ENCODE results near the gene RYR2. TPM values are rescaled to one million over a fixed set of nuclear protein-coding genes. Genes with fewer than 3 reads are reported as not detected.

The RYR2 gene
- total and polyA plus RNA-seq, 9 of the 15 experiments (the other 6 are each of a cell fraction or from before 2014, with no cell fraction given) = 0.03 to 0.42 (median 0.14) TPM

- no TSS peak for BruUV-seq (replicated peaks)
- 0% methylated on average over 3 of the region's 3 CpGs for WGBS (ENCODE audit: insufficient coverage, low coverage, missing lambda C conversion rate)
- Histone ChIP-seq H3K4me1 (replicated peaks in 1 of 2; ENCODE audit: control insufficient read depth in 2 of 2, insufficient read depth in 2 of 2, low read length in 2 of 2) (no peaks in the 10 kb centered on the region), H3K9me3 (replicated peaks; ENCODE audit: control insufficient read depth, insufficient read depth, low read depth, low read length) (no peaks in the 10 kb centered on the region), H3K27ac (ENCODE audit: extremely low read depth, low read depth, low read length) (no peak overlapping the region), H3K4me2 (ENCODE audit: insufficient read depth, low read length) (no peak overlapping the region), H3K36me3 (ENCODE audit: control insufficient read depth, insufficient read depth, low read length) (no peaks in the 10 kb centered on the region), H2AFZ (ENCODE audit: low read depth, low read length) (no peak overlapping the region), H3K9me1 (ENCODE audit: control insufficient read depth, insufficient read depth, low read length) (no peaks in the 10 kb centered on the region), H3K9ac (ENCODE audit: insufficient read depth in 1 of 2, low read depth in 2 of 2, low read length in 2 of 2) (no peak overlapping the region), H4K20me1 (replicated peaks; ENCODE audit: control insufficient read depth, insufficient read depth, low read length) (no peaks in the 10 kb centered on the region), H3K4me3 (no peak overlapping the region), H3K79me2 (ENCODE audit: control insufficient read depth, insufficient read depth, low read length) (no peaks in the 10 kb centered on the region), H3K27me3 (ENCODE audit: control insufficient read depth in 2 of 2, insufficient read depth in 2 of 2, low read length in 2 of 2) (no peaks in the 10 kb centered on the region)
- ChIA-PET POLR2A (no interaction called here), CTCF (ENCODE audit: low intra/inter-chr PET ratio) (no interaction called here)
- DNase-seq (ENCODE audit: extremely low read depth in 1 of 4, low spot score in 3 of 4) (no peak), FAIRE-seq (no peak), ATAC-seq (no peak)
- in situ Hi-C loops (cut with MboI) = no loop called here
- intact Hi-C loops (cut with micrococcal nuclease) = no loop called here
- TF ChIP-seq OTX1 (CRISPR knock-in tag; IDR thresholded peaks at IDR 0.05) (no peak), MBD1 (CRISPR knock-in tag; IDR thresholded peaks at IDR 0.05) (no peak), ZNF398 (CRISPR knock-in tag; IDR thresholded peaks at IDR 0.05) (no peak), ZBTB5 (IDR thresholded peaks at IDR 0.05) (no peak), ERF (CRISPR knock-in tag; IDR thresholded peaks at IDR 0.05) (no peak), EHMT2 (IDR thresholded peaks at IDR 0.05) (no peak), ATF3 (IDR thresholded peaks at IDR 0.05) (no peak), ATF3 (CRISPR knock-in tag; conservative IDR thresholded peaks at IDR 0.05) (no peak), EGR1 (conservative IDR thresholded peaks at IDR 0.05) (no peak), ZNF41 (CRISPR knock-in tag; conservative IDR thresholded peaks at IDR 0.05) (no peak), ZNF507 (tag; conservative IDR thresholded peaks at IDR 0.05) (no peak), PKNOX1 (IDR thresholded peaks at IDR 0.05) (no peak), ARID3A (IDR thresholded peaks at IDR 0.05; ENCODE audit: borderline replicate concordance, low read depth, low read length) (no peak)
Measured at GRCh38 chr1:237241038-237241437, 199.1 kb downstream of the RYR2 start.
